Posterior vena cava (tissue), 2 donors: ENCODE results near the gene TMEM11. TPM values are rescaled to one million over a fixed set of nuclear protein-coding genes. Genes with fewer than 3 reads are reported as not detected.

ENCODE experiments used
- total RNA-seq, 2 donors: library from RNA; stranded (reverse); fragmentation: NEBNext Ultra II Directional; extraction: Animal tissue kit (Norgen Biotek cat#: 25700); gene quantifications; one replicate each; pipeline ENCODE4 v1.2.1, GENCODE V29; 2021
- donor health status: DM: yes; HTN: yes; CAD: no.
- donor health status: DM: yes; HTN: yes; CAD: no.

TMEM11 gene
- total RNA-seq, 2 donors from 2014 or later, result 18.5 to 18.7 TPM

Other genes starting within 250 kb of the TMEM11 start
- 100 to 1,000 TPM; 136 to 142 TPM for gene USP22, start 171.2 kb downstream of the TMEM11 start, total RNA-seq
- gene DHRS7B, start 87.2 kb downstream of the TMEM11 start, total RNA-seq, result 10 to 100 TPM; 13.6 to 19.0 TPM
- gene NATD1, start 39.2 kb upstream of the TMEM11 start, total RNA-seq, result 1 to 10 TPM; 7.8 to 8.8 TPM
- 10 to 100 TPM; 47.7 to 83.4 TPM for gene MAP2K3, start 70.5 kb upstream of the TMEM11 start, total RNA-seq
- gene KCNJ12, start 162.2 kb upstream of the TMEM11 start, total RNA-seq, result 1 to 10 TPM; 6.8 to 6.9 TPM